GM10248 (cell line): ENCODE measurements around the gene PTPRN2.

Experiments
- CTCF ChIA-PET: fragments of 300-600 bp; sonication (Branson Sonifier 250); formaldehyde crosslinking; extraction: SDS; loops from one replicate; lab custom pipeline; 2021; ENCODE audit warnings: antibody characterized with exemption; lab: Yijun Ruan, JAX
- POLR2A ChIA-PET: fragments of 350-650 bp; sonication (Branson Sonifier 250); formaldehyde crosslinking; extraction: SDS; loops from one replicate; lab custom pipeline; 2020; ENCODE audit warnings: antibody characterized with exemption; lab: Yijun Ruan, JAX
- DNase-seq: peaks from one replicate; pipeline ENCODE4 v3.0.0; 2012; ENCODE audit errors: extremely low spot score
- TF ChIP-seq, protein P1 (sequence below): IDR thresholded peaks from 2 replicates; pipeline ENCODE4 v1.5.1; 2012; ENCODE audit warnings: mild to moderate bottlenecking, low read depth; ENCODE audit errors: extremely low read depth, missing control alignments, control extremely low read depth

PTPRN2 gene

DNA sequence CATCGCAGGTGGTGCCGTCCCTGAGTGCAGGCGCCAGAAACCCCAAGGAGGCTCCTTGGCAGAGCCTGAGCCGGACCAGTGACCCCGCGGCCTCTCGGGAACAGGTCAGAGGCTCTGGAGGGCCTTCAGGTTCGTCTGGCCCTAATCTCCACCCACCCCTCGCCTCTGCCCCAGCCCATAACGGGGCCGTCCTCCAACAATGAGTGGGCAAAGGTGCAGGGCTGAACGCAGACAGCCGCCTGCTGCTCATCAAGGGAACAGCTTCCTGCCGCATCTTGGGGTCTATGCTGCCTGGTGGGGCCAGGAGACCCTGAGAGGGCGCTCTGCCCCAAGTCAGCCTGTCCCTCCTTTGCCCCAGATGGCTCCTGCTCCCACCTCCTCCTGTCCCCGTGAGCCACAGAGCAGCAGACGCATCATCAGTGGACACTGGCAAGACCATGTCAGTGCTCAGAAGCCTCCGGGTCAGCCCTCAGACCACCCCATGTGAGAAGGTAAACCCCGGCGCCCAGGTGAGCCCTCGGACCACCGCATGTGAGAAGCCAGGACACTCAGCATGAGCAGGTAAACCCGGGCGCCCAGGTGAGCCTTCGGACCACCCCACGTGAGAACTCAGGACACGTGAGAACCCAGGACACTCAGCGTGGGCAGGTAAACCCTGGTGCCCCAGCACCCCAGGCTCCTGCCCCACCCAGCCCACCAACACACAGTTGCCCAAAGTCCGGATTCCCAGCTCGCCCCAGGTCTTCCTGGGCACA, 142.0 kb downstream of the PTPRN2 start:
- TF ChIP-seq, protein P1, sequence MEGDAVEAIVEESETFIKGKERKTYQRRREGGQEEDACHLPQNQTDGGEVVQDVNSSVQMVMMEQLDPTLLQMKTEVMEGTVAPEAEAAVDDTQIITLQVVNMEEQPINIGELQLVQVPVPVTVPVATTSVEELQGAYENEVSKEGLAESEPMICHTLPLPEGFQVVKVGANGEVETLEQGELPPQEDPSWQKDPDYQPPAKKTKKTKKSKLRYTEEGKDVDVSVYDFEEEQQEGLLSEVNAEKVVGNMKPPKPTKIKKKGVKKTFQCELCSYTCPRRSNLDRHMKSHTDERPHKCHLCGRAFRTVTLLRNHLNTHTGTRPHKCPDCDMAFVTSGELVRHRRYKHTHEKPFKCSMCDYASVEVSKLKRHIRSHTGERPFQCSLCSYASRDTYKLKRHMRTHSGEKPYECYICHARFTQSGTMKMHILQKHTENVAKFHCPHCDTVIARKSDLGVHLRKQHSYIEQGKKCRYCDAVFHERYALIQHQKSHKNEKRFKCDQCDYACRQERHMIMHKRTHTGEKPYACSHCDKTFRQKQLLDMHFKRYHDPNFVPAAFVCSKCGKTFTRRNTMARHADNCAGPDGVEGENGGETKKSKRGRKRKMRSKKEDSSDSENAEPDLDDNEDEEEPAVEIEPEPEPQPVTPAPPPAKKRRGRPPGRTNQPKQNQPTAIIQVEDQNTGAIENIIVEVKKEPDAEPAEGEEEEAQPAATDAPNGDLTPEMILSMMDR = no peak
- no peak for DNase-seq
- ChIA-PET POLR2A (no interaction called here), CTCF (no interaction called here)

DNA sequence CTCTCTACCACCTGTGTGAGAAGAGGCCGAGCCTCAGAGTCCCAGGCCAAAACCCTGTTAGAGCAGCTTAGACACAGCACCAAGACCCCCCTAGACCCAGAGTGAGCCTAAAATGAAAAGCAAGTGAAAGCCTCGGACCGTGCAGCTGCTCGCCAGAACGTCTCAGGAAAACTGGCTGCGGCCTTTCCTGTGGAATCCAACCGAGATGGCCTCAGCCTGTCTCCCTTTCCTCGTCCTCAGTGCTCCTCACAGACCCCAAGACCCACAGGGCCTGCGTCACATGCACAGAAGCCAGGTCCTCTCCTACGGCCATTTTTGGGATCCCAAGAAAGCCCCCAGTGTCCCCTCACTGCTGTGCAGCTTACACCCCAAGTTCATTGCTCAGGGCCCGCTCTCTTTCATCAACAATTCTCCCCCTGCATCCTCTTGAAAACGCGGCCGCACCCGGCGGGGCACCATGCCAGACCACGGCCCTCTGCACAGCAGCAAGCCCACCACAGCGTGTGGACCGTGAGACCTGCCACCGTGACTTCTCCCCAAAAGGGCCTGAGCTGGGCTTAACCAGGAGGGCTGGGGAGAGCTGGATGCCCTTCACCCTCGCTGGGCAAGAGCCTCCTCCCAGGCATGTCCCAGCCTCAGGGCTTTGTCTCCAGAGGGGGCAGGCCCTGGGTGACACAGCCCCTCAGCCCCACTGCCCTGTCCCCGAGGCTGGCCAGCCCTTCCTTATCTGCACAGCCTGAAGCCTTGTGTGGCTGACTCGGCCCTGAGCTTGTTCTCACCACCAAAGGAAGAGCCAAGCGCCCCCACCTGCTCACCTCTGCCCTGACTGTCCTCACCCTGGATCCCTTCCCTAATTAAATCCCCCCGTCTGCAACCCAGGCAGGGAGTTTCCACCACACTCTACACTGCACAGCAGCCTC, 142.9 kb downstream of the PTPRN2 start:
- CTCF ChIA-PET = no interaction called here
- POLR2A ChIA-PET = no interaction called here
- TF ChIP-seq, protein P1 = no peak

DNA sequence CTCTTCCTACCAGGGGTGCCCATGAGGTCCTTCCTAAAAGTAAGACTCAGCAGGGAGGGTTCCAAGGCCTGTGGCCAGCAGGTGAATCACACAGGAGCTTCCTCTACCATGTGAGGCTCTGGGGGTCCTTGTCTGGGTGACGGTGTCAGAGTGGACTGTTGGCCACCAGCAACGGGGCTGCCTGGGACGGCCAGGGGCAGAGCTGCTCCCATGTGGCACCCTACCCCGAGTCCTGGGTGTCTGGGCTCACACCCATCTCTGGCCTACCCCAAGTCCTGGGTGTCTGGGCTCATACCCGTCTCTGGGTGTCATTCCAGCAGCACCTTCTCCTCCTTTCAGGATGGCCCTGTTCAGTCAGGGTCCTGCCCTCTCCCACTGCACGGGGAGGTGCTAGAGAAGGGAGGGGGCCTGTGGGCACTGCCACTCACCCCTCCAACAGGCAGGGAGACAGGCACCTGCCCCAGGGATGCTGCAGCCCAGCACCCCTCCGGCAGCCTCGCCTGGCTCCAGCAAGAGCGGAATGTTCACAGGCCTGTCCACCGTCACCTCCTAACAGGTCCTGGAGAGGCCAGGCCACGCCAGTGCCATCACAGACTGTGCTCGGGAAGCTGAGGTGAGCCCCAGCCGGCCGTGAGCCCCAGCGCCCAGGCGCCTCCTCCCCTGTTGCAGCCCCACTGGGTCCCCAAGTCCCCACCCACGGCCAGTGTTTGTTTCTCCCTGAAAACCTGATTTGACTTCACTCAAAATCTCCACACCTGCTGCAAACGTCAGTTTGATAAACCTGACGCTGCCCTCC, 143.7 kb downstream of the PTPRN2 start:
- ChIA-PET CTCF (no interaction called here), POLR2A (no interaction called here)
- TF ChIP-seq, protein P1 = no peak
- no peak for DNase-seq

More for the DNA sequence above, 142.9 kb downstream of the PTPRN2 start:
- DNase-seq = no peak

DNA sequence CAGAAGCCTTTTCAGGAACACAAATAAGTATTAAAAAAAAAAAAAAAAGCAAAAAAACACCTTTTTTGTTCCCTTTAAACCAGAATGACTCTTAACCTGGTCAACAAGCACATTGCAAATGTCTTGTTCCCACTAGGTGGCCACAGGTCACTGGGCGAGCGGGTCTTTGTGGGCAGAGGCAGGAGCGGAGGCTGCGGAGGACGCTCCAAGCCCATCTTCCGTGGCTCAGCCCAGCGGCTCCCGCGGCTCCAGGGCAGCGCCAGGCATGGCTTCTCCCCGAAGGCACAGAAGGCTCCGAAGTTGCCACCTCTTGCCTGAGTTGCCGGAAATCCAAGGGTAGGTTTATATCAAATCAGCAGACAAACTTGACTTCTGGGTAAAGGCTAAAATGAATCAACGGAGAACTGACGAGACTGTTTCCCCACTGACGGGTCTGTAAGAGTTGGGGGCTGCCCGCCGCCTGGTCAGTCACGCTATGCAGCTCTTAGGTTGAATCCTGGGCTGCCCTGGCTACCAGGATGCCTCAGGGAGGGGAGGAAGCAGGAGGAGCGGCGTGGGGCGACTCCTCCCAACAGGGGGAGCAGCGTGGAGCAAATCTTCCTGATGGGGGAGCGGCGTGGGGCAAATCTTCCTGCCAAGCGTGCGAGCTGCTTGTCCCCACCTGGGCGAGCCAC, 144.5 kb downstream of the PTPRN2 start:
- ChIA-PET POLR2A (no interaction called here), CTCF (no interaction called here)
- DNase-seq = no peak
- TF ChIP-seq, protein P1 = no peak

DNA sequence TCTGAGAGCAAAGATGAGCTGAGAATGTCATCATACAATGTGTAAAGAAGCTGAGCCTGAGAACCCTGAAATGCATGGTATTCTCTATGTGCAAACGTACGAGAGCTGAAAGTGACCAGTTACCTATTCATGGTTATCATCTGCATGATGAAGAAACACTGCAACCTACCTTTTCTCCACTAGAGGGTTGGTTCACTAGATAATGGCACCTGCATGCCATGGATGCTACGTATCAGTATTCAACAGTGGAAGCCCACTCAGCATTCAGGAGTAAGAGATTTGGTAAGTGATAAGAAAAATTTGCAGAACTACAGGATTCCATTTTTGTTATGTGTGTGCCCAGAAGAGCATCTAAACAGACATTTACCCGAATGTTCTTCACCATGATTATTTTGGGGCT, 145.4 kb downstream of the PTPRN2 start:
- TF ChIP-seq, protein P1 = no peak
- DNase-seq = no peak
- ChIA-PET CTCF (no interaction called here), POLR2A (no interaction called here)
